HG02981 (cell line): ENCODE data around the gene CEP152.
"Not testable (repeated sequence)": the region's sequence is repeated elsewhere in the genome, so short reads cannot be mapped to it uniquely, and the experiment has no call there.

Experiments
- ATAC-seq: cut with Tn5 transposase; IDR thresholded peaks from one replicate; pipeline ENCODE4 v1.9.1; 2021; ENCODE audit warnings: mild to moderate bottlenecking, moderate library complexity; ENCODE audit not compliant: unreplicated experiment

The CEP152 gene

GRCh38 chr15:48810414-48811324 is at the start of gene CEP152:
Gene CEP152 (minus strand): TSS chr15:48811069. CDS start chr15:48805649, 5,420 bp downstream.
- peak; percentile 94 for ATAC-seq

GRCh38 chr15:48859426-48859825 is 48.6 kb upstream of the CEP152 start:
- no peak for ATAC-seq

GRCh38 chr15:48858401-48858800 is 47.5 kb upstream of the CEP152 start:
- no peak for ATAC-seq

DNA sequence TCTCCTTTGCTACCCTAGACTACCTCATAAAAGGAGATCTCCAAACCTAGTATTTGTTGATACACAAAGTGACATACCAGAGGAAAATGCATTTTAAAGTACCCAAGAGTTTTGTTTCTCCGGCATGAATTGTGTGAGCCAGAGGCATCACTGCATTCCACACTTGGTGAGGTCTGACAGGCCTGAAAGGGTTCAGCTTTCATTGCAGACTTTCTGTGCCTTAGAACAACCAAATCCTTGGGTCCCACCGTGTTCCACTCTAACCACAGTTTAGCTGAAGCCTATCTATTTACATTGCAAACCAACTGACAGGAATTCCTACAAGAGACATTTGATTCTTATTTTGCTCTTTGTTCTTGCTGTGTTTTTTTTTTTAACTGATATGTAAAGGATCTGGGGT is 46.1 kb upstream of the CEP152 start:
- ATAC-seq = no peak

DNA sequence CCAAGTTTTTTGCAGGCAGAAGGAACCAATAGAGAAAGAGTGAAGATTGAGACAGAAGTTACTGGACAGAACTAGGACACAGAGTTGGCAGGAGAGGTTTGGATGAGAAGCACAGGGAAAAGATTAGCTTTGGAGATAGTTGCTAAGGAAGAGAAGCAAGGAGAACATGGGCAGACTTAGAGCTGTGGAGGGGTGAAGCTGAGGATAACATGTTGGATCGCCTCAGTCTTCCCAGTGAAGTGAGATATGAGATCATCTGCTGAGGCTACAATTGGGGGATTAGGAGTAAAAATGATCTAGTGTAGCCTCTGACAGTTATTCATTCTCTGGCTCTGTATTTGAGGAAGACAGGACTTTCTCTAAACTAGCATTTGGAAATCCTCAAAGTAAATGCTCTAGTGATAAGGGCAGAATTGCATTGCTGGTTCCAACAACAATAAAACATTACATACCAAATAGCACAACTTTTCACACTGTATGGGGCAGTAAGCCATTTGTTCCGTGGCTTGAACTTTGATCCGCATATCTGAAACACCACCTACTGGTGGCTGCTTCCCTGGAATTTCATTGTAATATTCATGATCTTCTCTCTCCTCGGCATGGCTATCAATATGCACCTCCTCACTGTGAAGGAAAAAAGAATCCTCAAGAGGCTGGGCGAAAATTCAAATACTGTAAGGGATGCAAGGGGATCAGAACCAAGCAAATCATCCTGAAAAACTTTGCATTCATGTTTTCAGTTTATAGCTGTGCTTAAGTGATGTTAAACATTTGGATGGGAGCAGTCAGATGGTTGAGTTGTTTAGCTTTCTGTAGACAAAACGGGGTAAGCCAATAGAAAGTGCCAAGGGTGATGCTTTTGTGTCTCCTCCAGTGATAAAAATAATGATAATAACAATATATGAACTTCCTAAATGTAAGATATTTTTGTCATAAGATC is 44.9 kb upstream of the CEP152 start:
- ATAC-seq = no peak

- not testable (repeated sequence) for ATAC-seq
Measured at GRCh38 chr15:48854434-48854833, 43.6 kb upstream of the CEP152 start.

DNA sequence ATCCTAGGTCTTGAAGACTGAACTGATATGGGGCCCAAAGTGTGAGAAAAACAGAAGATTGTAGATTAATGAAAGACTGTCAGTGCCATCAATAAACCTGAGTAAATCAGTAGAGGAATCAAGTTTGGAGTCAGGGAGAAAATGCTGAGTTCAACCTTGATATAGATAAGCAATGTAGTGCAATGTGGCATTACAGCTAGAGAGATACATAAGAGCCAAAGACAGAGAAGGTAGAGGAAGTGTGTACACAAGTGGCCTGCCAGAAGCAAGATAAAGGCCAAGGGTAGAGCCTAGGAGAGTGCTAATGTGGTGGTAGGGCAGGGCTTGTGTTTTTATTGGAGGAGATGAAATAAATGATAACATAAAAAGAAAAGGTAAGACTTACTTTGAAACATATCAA is 41.1 kb upstream of the CEP152 start:
- ATAC-seq = no peak

DNA sequence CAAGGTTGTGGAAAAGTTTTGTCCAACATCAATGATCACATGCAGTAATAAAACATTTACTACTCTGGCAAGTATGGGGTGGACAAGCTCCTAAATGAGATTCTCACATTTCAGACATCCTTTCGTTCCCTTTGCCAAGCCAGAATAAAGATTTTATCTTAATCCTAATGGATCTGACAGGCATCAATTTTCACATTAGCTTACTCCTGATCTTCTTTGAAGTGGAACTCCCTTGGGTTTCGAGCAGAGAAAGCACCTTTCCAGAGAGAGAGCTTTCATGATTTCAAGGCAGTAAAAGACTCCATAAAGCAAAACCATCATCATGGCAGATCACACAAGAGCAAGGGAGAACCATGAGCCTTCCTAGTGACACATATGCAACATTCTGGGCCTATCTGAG is 39.8 kb upstream of the CEP152 start:
- ATAC-seq = no peak

GRCh38 chr15:48845123-48845522 is 34.3 kb upstream of the CEP152 start:
- ATAC-seq = no peak

- ATAC-seq = no peak
Measured at GRCh38 chr15:48842501-48842900, 31.6 kb upstream of the CEP152 start.

GRCh38 chr15:48834756-48835155 is 23.9 kb upstream of the CEP152 start:
- no peak for ATAC-seq

DNA sequence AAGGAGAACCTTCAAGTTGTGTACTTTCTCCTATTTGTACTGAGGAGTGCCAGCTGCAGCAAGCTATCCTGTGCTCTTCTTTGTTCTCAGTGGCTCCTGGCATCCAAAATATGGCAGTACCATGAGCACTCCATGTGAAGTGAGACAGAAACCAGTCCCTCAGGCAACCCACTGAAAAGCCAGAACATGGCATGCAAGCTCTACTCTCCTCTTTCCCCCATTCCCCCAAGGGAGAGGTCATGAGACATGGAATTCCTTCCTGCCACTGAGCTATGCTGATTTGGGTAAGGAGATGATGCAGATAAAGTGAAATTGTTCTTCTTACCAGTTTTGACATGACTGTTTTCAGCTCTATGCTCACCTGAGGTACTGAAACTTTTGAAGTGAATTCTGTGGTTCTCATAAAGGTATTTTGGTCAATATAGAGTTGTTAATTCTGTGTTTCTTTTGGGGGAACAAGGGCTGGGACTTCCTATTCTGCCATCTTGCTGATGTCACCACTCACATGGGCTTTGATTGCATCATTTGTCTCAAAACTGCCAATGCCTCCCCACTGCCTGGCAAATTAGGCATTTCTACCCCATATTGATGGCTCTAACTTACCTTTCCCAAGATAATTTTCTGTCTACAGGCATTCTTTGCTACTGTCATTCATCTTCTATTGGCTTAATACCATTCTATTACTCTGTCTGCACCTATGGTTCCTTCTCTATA is 22.8 kb upstream of the CEP152 start:
- ATAC-seq = no peak

DNA sequence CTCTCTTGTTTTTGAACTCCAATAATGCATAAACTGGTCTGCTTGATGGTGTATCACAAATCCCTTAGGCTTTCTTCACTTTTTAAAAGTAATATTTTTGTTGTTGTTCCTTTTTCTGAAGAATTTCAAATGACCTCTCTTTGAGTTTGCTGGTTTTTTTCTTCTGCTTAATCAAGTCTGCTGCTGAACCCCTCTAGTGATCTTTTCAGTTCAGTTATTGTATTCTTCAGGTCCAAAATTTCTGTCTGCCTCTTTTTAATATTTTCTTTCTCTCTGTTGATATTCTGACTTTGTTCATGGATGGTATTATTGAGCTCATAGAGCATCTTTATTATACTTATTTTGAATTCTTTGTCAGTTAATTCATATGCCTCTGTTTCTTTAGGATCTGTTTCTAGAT is 21.8 kb upstream of the CEP152 start:
- no peak for ATAC-seq

DNA sequence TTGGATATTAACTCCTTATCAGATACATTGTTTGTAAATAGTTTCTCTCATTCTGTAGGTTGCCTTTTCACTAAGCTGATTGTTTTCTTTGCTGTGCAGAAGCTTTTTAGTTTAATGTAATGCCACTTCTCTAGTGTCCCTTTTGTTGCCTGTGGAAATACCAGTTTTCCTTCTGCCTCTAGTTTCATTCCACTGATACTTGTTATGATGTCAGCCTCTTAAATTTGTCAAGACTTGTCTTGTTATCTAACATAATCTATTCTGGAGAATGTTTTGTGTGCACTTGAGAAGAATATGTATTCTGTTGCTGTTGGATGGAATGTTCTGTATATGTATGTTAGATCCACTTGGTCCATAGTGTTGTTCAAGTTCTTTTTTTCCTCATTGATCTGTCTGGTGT is 18.0 kb upstream of the CEP152 start:
- ATAC-seq = no peak

DNA sequence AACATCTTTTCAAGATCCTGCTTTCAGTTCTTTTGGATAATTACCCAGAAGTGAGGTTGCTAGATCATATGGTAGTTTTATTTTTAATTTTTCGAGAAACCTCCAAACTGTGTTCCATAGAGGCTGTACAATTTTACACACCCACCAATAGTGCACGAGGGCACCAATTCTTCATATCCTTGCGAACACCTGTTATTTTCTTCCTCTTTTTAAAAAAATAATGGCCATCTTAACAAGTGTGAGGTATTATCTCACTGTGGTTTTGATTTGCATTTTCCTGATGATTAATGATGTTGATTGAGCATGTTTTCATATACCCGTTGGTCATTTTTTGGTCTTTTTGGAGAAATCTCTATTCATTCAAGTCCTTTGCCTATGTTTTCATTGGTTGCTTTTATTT is 17.6 kb upstream of the CEP152 start:
- no peak for ATAC-seq

GRCh38 chr15:48825075-48825474 is 14.2 kb upstream of the CEP152 start:
- ATAC-seq = no peak

DNA sequence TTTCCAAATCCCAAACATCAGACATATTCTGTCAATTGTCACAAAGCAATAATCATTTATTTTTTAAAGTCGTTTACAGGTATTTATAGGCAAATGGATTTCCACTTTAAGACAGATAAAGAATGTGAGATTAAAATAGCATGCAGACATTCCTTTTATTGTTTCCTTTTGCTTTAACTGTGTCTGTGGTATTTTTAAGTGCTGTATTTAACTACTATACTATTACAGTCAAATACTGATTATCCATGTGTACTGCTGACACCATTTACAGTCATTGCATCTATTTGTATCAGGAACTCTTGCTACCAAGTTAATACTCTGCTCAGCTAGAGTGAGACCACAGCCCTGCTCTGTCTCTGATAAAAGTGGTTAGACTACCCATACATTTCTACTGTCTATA is 12.8 kb upstream of the CEP152 start:
- no peak for ATAC-seq

DNA sequence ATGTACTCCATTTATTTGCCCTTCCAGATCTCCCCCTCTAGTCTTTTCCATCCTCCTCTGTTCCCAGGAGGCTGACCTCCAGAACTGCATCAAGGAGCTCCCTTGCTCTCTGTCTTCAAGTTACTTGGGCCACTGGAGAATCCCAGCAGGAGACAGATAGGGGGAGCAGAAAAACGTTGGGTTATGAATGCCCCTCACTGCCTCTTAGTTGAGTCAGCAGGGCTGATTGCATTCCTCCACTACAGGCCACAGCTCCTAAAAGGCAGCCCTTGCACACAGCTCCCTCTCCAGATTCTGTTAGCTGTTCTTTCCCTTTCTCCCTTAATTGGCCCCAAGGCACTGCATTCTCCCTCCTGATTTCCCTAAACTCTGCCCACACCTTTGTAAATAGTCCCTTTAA is 12.4 kb upstream of the CEP152 start:
- ATAC-seq = no peak

DNA sequence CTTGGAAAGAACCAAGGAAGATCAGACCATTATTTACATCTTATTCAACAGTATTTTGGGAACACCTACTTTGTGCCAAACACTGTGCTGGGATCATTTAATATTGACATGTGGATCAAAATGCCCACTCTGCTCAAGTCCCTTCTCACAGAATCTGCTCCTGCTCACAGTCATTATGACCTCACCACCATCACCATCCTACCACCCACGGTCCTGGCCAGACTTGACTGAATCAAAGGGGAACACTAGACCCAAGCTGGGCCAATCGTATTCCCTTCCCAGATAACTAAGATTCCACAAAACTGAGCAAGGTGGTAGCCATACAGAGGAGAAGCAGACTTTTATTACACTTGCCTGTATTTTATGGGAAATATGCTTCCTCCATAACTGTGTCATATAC is 3.4 kb upstream of the CEP152 start:
- ATAC-seq = no peak

DNA sequence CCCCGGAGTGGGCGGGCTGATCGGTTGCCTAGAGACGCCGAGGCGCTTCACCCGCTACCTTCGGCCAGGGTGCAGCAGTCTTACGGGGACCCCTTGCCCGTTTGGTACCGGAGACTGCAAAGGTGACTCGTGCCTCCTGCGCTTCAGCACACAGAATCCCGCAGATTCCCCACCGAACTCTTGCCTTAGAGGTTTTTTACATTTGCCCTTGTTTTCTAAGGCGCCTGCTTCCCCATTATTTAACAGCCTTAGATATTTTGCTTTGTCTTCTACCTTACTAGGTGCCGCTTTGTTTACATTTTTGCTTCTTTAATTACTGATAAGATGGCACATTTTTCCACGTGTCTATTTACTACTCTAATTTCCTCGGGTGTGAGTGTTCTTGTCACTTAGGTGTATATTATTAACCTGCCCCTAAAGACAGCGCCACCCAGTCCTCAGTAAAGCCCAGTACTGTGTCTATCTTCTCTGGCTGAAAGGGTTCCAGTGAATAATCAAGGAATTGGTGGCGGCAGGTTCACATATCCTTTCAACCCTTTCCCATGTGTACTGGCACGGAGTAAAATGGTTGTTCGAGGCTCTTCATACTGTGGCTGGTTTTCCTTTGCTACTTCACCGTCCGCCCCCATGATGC is 573 bp upstream of the CEP152 start:
- ATAC-seq = no peak

DNA sequence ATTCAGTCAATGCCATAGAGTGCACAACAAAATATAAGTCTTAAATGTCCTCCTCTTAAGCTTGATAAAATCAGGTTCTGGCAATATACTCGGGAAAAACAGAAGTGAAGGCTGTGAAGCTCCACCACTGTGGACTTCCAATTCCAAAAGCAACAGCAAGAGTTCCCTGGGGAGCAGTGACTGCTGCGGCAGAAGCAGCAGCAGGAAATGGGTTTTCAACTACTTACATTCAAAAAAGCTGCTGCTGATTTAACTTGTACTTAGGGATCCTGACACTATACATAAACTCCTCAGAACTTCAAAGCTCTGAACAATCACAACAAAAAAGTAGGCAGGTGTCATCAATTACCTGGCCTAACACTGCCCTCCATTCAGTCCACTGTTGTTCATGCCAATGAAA is 4.7 kb downstream of the CEP152 start:
- no peak for ATAC-seq
